DND-41 (cell line): ENCODE data around the gene LACC1.

Experiments
- ATAC-seq: fragments of 200-7000 bp; cut with Tn5 transposase; 3 replicates; pipeline ENCODE4 v1.9.1; 2021; ENCODE audit warnings: low read depth; ENCODE audit not compliant: insufficient read depth
- DNase-seq: peaks from one replicate; pipeline ENCODE4 v3.0.0-alpha.2; 2020
- H2AFZ ChIP-seq: 2 replicates; pipeline ENCODE4 v1.6.0; 2012; ENCODE audit warnings: low read depth, low read length
- H3K27ac ChIP-seq: 2 replicates; pipeline ENCODE4 v1.5.1; 2012; ENCODE audit warnings: low read length, inconsistent platforms
- H3K27me3 ChIP-seq: fragments of 200-600 bp; sonication (generic); 2 replicates; pipeline ENCODE4 v1.6.0; 2012; ENCODE audit warnings: low read length, mild to moderate bottlenecking, inconsistent platforms; ENCODE audit not compliant: insufficient read depth, poor library complexity
- H3K36me3 ChIP-seq: 2 replicates; pipeline ENCODE4 v1.5.1; 2012; ENCODE audit warnings: low read length, inconsistent platforms; ENCODE audit not compliant: insufficient read depth
- H3K4me1 ChIP-seq: 2 replicates; pipeline ENCODE4 v1.5.1; 2012; ENCODE audit warnings: mild to moderate bottlenecking, low read length; ENCODE audit not compliant: insufficient read depth
- H3K4me2 ChIP-seq: 2 replicates; pipeline ENCODE4 v1.6.0; 2012; ENCODE audit warnings: mild to moderate bottlenecking, moderate library complexity, low read length, inconsistent platforms; ENCODE audit not compliant: insufficient read depth
- H3K4me3 ChIP-seq, 2 experiments: fragments of 200-600 bp in 1 of 2; shearing (Covaris generic) in 1 of 2; 2 replicates each; pipeline ENCODE4 v1.5.1; 2012 to 2016; ENCODE audit warnings: inconsistent platforms in 2 of 2, low read length in 2 of 2, mild to moderate bottlenecking in 2 of 2, low read depth in 1 of 2, moderate library complexity in 1 of 2
- H3K79me2 ChIP-seq: 2 replicates; pipeline ENCODE4 v1.6.0; 2012; ENCODE audit warnings: low read length, inconsistent platforms; ENCODE audit not compliant: insufficient read depth
- H3K9ac ChIP-seq: 2 replicates; pipeline ENCODE4 v1.6.0; 2012; ENCODE audit warnings: low read depth, mild to moderate bottlenecking, inconsistent platforms, low read length, moderate library complexity
- H3K9me3 ChIP-seq: 2 replicates; pipeline ENCODE4 v1.5.1; 2012; ENCODE audit warnings: low read length, moderate library complexity, mild to moderate bottlenecking, inconsistent platforms; ENCODE audit not compliant: insufficient read depth, severe bottlenecking
- H4K20me1 ChIP-seq: 2 replicates; pipeline ENCODE4 v1.6.0; 2012; ENCODE audit warnings: low read length; ENCODE audit not compliant: insufficient read depth
- CTCF ChIP-seq: IDR thresholded peaks from 2 replicates; pipeline ENCODE4 v1.5.1; 2012; ENCODE audit warnings: borderline replicate concordance, low read length, moderate library complexity, mild to moderate bottlenecking; ENCODE audit not compliant: poor library complexity, severe bottlenecking; ENCODE audit errors: extremely low read depth
- EZH2 ChIP-seq: IDR thresholded peaks from 3 replicates; pipeline ENCODE4 v1.6.1; 2012; ENCODE audit warnings: borderline replicate concordance, low read depth, mild to moderate bottlenecking, moderate library complexity, low read length, inconsistent platforms; ENCODE audit not compliant: severe bottlenecking

The LACC1 gene

GRCh38 chr13:43937839-43938238, 58.1 kb downstream of the LACC1 start:
- no peak for ATAC-seq
- no peaks in the 10 kb centered on the region for H3K36me3 ChIP-seq
- no peak overlapping the region for H3K4me3 ChIP-seq
- no peak overlapping the region for H3K27ac ChIP-seq
- no peaks in the 10 kb centered on the region for H4K20me1 ChIP-seq
- H2AFZ ChIP-seq = no peak overlapping the region
- peaks cover 8% of the 10 kb centered on the region for H3K27me3 ChIP-seq
- TF ChIP-seq CTCF (no peak), EZH2 (no peak)
- no peak overlapping the region for H3K9ac ChIP-seq
- H3K4me2 ChIP-seq = no peak overlapping the region
- H3K4me1 ChIP-seq = no peaks in the 10 kb centered on the region
- no peaks in the 10 kb centered on the region for H3K79me2 ChIP-seq
- no peak for DNase-seq
- no peaks in the 10 kb centered on the region for H3K9me3 ChIP-seq

GRCh38 chr13:43938449-43938848, 58.7 kb downstream of the LACC1 start:
- Histone ChIP-seq H3K9me3 (no peaks in the 10 kb centered on the region), H4K20me1 (no peaks in the 10 kb centered on the region), H3K9ac (no peak overlapping the region), H3K4me1 (no peaks in the 10 kb centered on the region), H3K36me3 (no peaks in the 10 kb centered on the region), H3K79me2 (no peaks in the 10 kb centered on the region), H3K27me3 (peaks cover 8% of the 10 kb centered on the region), H3K4me2 (no peak overlapping the region), H2AFZ (no peak overlapping the region), H3K27ac (no peak overlapping the region), H3K4me3 (no peak overlapping the region)
- no peak for ATAC-seq
- no peak for DNase-seq
- TF ChIP-seq EZH2 = no peak
- no peak for TF ChIP-seq CTCF

- Histone ChIP-seq H3K4me1 (no peaks in the 10 kb centered on the region), H3K36me3 (no peaks in the 10 kb centered on the region), H3K27ac (no peak overlapping the region), H3K4me2 (no peak overlapping the region), H3K27me3 (peaks cover 8% of the 10 kb centered on the region), H4K20me1 (no peaks in the 10 kb centered on the region), H3K79me2 (no peaks in the 10 kb centered on the region), H2AFZ (no peak overlapping the region), H3K4me3 (no peak overlapping the region), H3K9ac (no peak overlapping the region), H3K9me3 (no peaks in the 10 kb centered on the region)
- DNase-seq = no peak
- no peak for TF ChIP-seq EZH2
- no peak for TF ChIP-seq CTCF
- no peak for ATAC-seq
Measured at GRCh38 chr13:43939086-43939485, 59.4 kb downstream of the LACC1 start.

GRCh38 chr13:43942286-43942685, 62.6 kb downstream of the LACC1 start:
- H3K36me3 ChIP-seq = no peaks in the 10 kb centered on the region
- H3K79me2 ChIP-seq = no peaks in the 10 kb centered on the region
- no peaks in the 10 kb centered on the region for H3K9me3 ChIP-seq
- H3K9ac ChIP-seq = no peak overlapping the region
- H3K27ac ChIP-seq = no peak overlapping the region
- no peak overlapping the region for H2AFZ ChIP-seq
- no peak overlapping the region for H3K4me3 ChIP-seq
- peaks cover 4% of the 10 kb centered on the region for H3K27me3 ChIP-seq
- H4K20me1 ChIP-seq = no peaks in the 10 kb centered on the region
- DNase-seq (no peak), ATAC-seq (no peak)
- no peaks in the 10 kb centered on the region for H3K4me1 ChIP-seq
- H3K4me2 ChIP-seq = no peak overlapping the region
- no peak for TF ChIP-seq EZH2
- no peak for TF ChIP-seq CTCF
